GM23338 (cell line): Measurements from ENCODE around the gene C2orf49. TPM values are rescaled to one million over a fixed set of nuclear protein-coding genes. Genes with fewer than 3 reads are reported as not detected.

Experiments
- ATAC-seq: fragments of 200-7000 bp; cut with Tn5 transposase; 3 replicates; pipeline ENCODE4 v1.9.1; 2020
- DNase-seq: peaks from one replicate; pipeline ENCODE4 v3.0.0-alpha.2; 2015; ENCODE audit warnings: low spot score
- H2AFZ ChIP-seq: fragments of 200-600 bp; sonication (generic); 2 replicates; pipeline ENCODE4 v1.8.0; 2016; ENCODE audit warnings: antibody characterized with exemption, mild to moderate bottlenecking, moderate library complexity
- H3F3A ChIP-seq: fragments of 200-600 bp; sonication (generic); replicated peaks from 2 replicates; pipeline ENCODE4 v1.8.0; 2017; ENCODE audit warnings: antibody characterized with exemption, mixed run types, low read depth
- H3K27ac ChIP-seq: fragments of 200-600 bp; sonication (generic); 2 replicates; pipeline ENCODE4 v1.6.1; 2016; ENCODE audit warnings: low read depth
- H3K27me3 ChIP-seq: fragments of 200-600 bp; sonication (generic); 2 replicates; pipeline ENCODE4 v1.8.0; 2016; ENCODE audit warnings: mild to moderate bottlenecking, mixed run types, moderate library complexity; ENCODE audit not compliant: insufficient read depth
- H3K36me3 ChIP-seq: fragments of 200-600 bp; sonication (generic); 2 replicates; pipeline ENCODE4 v1.8.0; 2016; ENCODE audit warnings: mild to moderate bottlenecking; ENCODE audit not compliant: insufficient read depth
- H3K4me1 ChIP-seq: fragments of 200-600 bp; sonication (generic); 2 replicates; pipeline ENCODE4 v1.8.0; 2016; ENCODE audit warnings: mild to moderate bottlenecking, moderate library complexity; ENCODE audit not compliant: insufficient read depth
- H3K4me2 ChIP-seq: fragments of 200-600 bp; sonication (generic); 2 replicates; pipeline ENCODE4 v1.7.1; 2017; ENCODE audit warnings: mixed run types
- H3K4me3 ChIP-seq: fragments of 200-600 bp; sonication (generic); 2 replicates; pipeline ENCODE4 v1.6.1; 2016; ENCODE audit warnings: mixed run types
- H3K79me2 ChIP-seq: fragments of 200-600 bp; sonication (generic); replicated peaks from 2 replicates; pipeline ENCODE4 v1.8.0; 2017; ENCODE audit warnings: mild to moderate bottlenecking; ENCODE audit not compliant: insufficient read depth
- H3K9me2 ChIP-seq: fragments of 200-600 bp; sonication (generic); 2 replicates; pipeline ENCODE4 v1.8.0; 2017; ENCODE audit not compliant: insufficient read depth
- H4K20me1 ChIP-seq: fragments of 200-600 bp; sonication (generic); replicated peaks from 2 replicates; pipeline ENCODE4 v1.8.0; 2017; ENCODE audit warnings: mild to moderate bottlenecking; ENCODE audit not compliant: insufficient read depth
- H3K27ac Mint-ChIP-seq: 2 replicates; pipeline ENCODE4 v1.8.0; 2020; ENCODE audit warnings: inconsistent platforms, mild to moderate bottlenecking, moderate library complexity, mixed read lengths
- H3K27me3 Mint-ChIP-seq: 3 replicates; pipeline ENCODE4 v1.8.0; 2022; ENCODE audit warnings: low read depth, mild to moderate bottlenecking, moderate library complexity, mixed read lengths, inconsistent platforms; ENCODE audit not compliant: insufficient read depth, poor library complexity
- H3K36me3 Mint-ChIP-seq: 3 replicates; pipeline ENCODE4 v1.8.0; 2021; ENCODE audit warnings: low read depth, mild to moderate bottlenecking, inconsistent platforms, moderate library complexity, mixed read lengths
- H3K4me1 Mint-ChIP-seq: 3 replicates; pipeline ENCODE4 v1.8.0; 2020; ENCODE audit warnings: mild to moderate bottlenecking, inconsistent platforms, mixed read lengths
- H3K4me3 Mint-ChIP-seq: 3 replicates; pipeline ENCODE4 v1.8.0; 2021; ENCODE audit warnings: moderate library complexity, mild to moderate bottlenecking, inconsistent platforms, mixed read lengths
- H3K9me3 Mint-ChIP-seq: 3 replicates; pipeline ENCODE4 v1.8.0; 2020; ENCODE audit warnings: moderate library complexity, mild to moderate bottlenecking, inconsistent platforms, mixed read lengths
- CREB1 ChIP-seq: fragments of 250-450 bp; sonication (Bioruptor Pico); IDR thresholded peaks from 2 replicates; pipeline ENCODE4 v1.5.0; 2020; ENCODE audit warnings: low read depth, mild to moderate bottlenecking, moderate library complexity
- CTCF ChIP-seq, 2 experiments: fragments of 200-600 bp in 1 of 2; sonication (generic) in 1 of 2; conservative IDR thresholded peaks; 2 replicates each; pipeline versions ENCODE4 v1.5.1 to v1.6.1; 2016 to 2017; ENCODE audit warnings: antibody characterized with exemption in 2 of 2, low read depth in 2 of 2, mild to moderate bottlenecking in 2 of 2, moderate library complexity in 1 of 2
- EZH2phosphoT487 ChIP-seq: fragments of 200-600 bp; sonication (generic); IDR thresholded peaks from one replicate; pipeline ENCODE4 v1.8.1; 2018; ENCODE audit warnings: antibody characterized with exemption; ENCODE audit not compliant: unreplicated experiment
- JUNB ChIP-seq: IDR thresholded peaks from one replicate; pipeline ENCODE4 v1.6.1; 2016; ENCODE audit warnings: antibody characterized with exemption; ENCODE audit not compliant: unreplicated experiment
- REST ChIP-seq: IDR thresholded peaks from one replicate; pipeline ENCODE4 v1.6.1; 2018; ENCODE audit warnings: antibody characterized with exemption; ENCODE audit not compliant: unreplicated experiment
- ZNF331 ChIP-seq: fragments of 250-450 bp; sonication (Bioruptor Pico); IDR thresholded peaks from 2 replicates; pipeline ENCODE4 v1.5.0; 2020; ENCODE audit warnings: low read depth, mild to moderate bottlenecking, moderate library complexity
- polyA plus RNA-seq: library from polyadenylated mRNA; unstranded; fragments of >200 nt; fragmentation: Nextera tagmentation; extraction: Ambion mirVana; gene quantifications from 2 replicates; pipeline ENCODE4 v1.2.1, GENCODE V29; 2016
- total RNA-seq: library from RNA; depleted of rRNA; stranded (reverse); fragments of >200 nt; shearing (Covaris generic); gene quantifications from 2 replicates; pipeline ENCODE4 v1.2.3, GENCODE V29; 2014

Gene C2orf49
- total and polyA plus RNA-seq, 2 experiments from 2014 or later, result 19.6 to 33.8 TPM

- TF ChIP-seq REST (no peak), EZH2phosphoT487 (no peak), ZNF331 (no peak), JUNB (no peak), CTCF (conservative IDR thresholded peaks at IDR 0.05; ENCODE audit: low read depth in 2 of 2) (no peak), CREB1 (CRISPR knock-in tag) (no peak)
Measured at GRCh38 chr2:105382177-105382576, 44.8 kb downstream of the C2orf49 start (continued).

GRCh38 chr2:105383432-105384166 lies 46.3 kb downstream of the C2orf49 start:
- Histone ChIP-seq H3K79me2 (peaks cover 20% of the 10 kb centered on the region), H3F3A (no peaks in the 10 kb centered on the region), H2AFZ (no peak overlapping the region), H3K27ac (no peak overlapping the region), H3K4me2 (no peak overlapping the region), H3K4me1 (no peaks in the 10 kb centered on the region), H3K4me3 (no peak overlapping the region), H3K9me2 (no peaks in the 10 kb centered on the region), H3K27me3 (no peaks in the 10 kb centered on the region), H3K36me3 (no peaks in the 10 kb centered on the region), H4K20me1 (peaks cover 5% of the 10 kb centered on the region; the same call in 1 of the 2 replicates)
- TF ChIP-seq CREB1 (CRISPR knock-in tag) (no peak), CTCF (conservative IDR thresholded peaks at IDR 0.05; ENCODE audit: low read depth in 2 of 2) (no peak)
- Mint-ChIP-seq H3K4me3 (no peak overlapping the region), H3K27me3 (no peaks in the 10 kb centered on the region), H3K36me3 (peaks cover 29% of the 10 kb centered on the region), H3K9me3 (no peaks in the 10 kb centered on the region), H3K27ac (no peak overlapping the region), H3K4me1 (no peaks in the 10 kb centered on the region)
- DNase-seq, result no peak
- ATAC-seq, result no peak
